ENCODE data around the gene SLC13A4. TPM values are rescaled to one million over a fixed set of nuclear protein-coding genes. Genes with fewer than 3 reads are reported as not detected.
A peak's percentile ranks its signal among the peaks of the same experiment; 100 is the strongest.

SLC13A4 gene
- total and polyA plus RNA-seq, 2 donors (not counting 3 experiments of a cell fraction or from before 2014, with no cell fraction given): not detected

GRCh38 chr7:135673360-135673706 is 54.7 kb downstream of the SLC13A4 start:
- Histone ChIP-seq H3K9me3 (replicated peaks; ENCODE audit: control insufficient read depth, insufficient read depth, low read length) (no peaks in the 10 kb centered on the region), H3K36me3 (ENCODE audit: control insufficient read depth in 2 of 2, extremely low read depth in 1 of 2, insufficient read depth in 2 of 2, low read length in 2 of 2) (peaks cover 0 to 10% of the 10 kb centered on the region in 2 experiments), H3K27me3 (ENCODE audit: control insufficient read depth in 2 of 2, insufficient read depth in 2 of 2, low read length in 2 of 2) (no peaks in the 10 kb centered on the region), H3K4me3 (replicated peaks in 1 of 3; ENCODE audit: insufficient read depth in 1 of 3, low read depth in 1 of 3, low read length in 3 of 3) (no peak overlapping the region), H3K9ac (replicated peaks; ENCODE audit: extremely low read depth, insufficient read depth, low read length) (peak overlapping the region; percentile 36), H3K79me2 (ENCODE audit: control insufficient read depth, insufficient read depth, low read length) (peaks cover 26% of the 10 kb centered on the region), H3K9me1 (replicated peaks; ENCODE audit: control insufficient read depth, extremely low read depth, insufficient read depth, low read length) (no peaks in the 10 kb centered on the region), H3K27ac (ENCODE audit: insufficient read depth, low read depth, low read length) (peak overlapping the region; percentile 84), H3K4me1 (ENCODE audit: control insufficient read depth, extremely low read depth, insufficient read depth, low read length) (peaks cover 24% of the 10 kb centered on the region), H4K20me1 (replicated peaks; ENCODE audit: control insufficient read depth, extremely low read depth, insufficient read depth, low read length) (no peaks in the 10 kb centered on the region), H3K4me2 (ENCODE audit: insufficient read depth, low read length) (peak overlapping the region; percentile 57), H2AFZ (ENCODE audit: low read depth, low read length) (no peak overlapping the region)
- CTCF ChIA-PET: interaction anchor here (0.7 to 5.1 kb wide), 40 partner anchors 10 to 1953 kb away, joined by 3 to 76 read pairs (median 6); partner anchors contain the start of genes MTPN and STMP1
- no TSS peak for BruUV-seq (replicated peaks)
- DNase-seq (ENCODE audit: low read depth, low spot score) (peak; percentile 64), FAIRE-seq (no peak)
- POLR2A ChIA-PET: no interaction called here
- dilution Hi-C loops (cut with MboI; ENCODE audit: extremely low pct_ligation_motif_present, low sequenced_read_pairs): no loop called here
- intact Hi-C loops (cut with micrococcal nuclease): loop anchor here (1.0 to 5.0 kb wide), 6 partner anchors 11 to 336 kb away; partner anchors contain the start of gene STMP1
- TF ChIP-seq POLR2AphosphoS5 (IDR thresholded peaks at IDR 0.05; ENCODE audit: insufficient read depth, low read depth, low read length): no peak
- TF ChIP-seq FOS (IDR thresholded peaks at IDR 0.05; ENCODE audit: borderline replicate concordance, insufficient read depth, low read length): peak; percentile 15

- Histone ChIP-seq H3K4me2 (ENCODE audit: insufficient read depth, low read length) (peak overlapping the region; percentile 57), H3K9ac (replicated peaks; ENCODE audit: extremely low read depth, insufficient read depth, low read length) (peak overlapping the region; percentile 36), H3K9me3 (replicated peaks; ENCODE audit: control insufficient read depth, insufficient read depth, low read length) (no peaks in the 10 kb centered on the region), H3K27me3 (ENCODE audit: control insufficient read depth in 2 of 2, insufficient read depth in 2 of 2, low read length in 2 of 2) (no peaks in the 10 kb centered on the region), H4K20me1 (replicated peaks; ENCODE audit: control insufficient read depth, extremely low read depth, insufficient read depth, low read length) (no peaks in the 10 kb centered on the region), H3K27ac (ENCODE audit: insufficient read depth, low read depth, low read length) (peak overlapping the region; percentile 84), H2AFZ (ENCODE audit: low read depth, low read length) (peak overlapping the region; percentile 14), H3K36me3 (ENCODE audit: control insufficient read depth in 2 of 2, extremely low read depth in 1 of 2, insufficient read depth in 2 of 2, low read length in 2 of 2) (peaks cover 0 to 10% of the 10 kb centered on the region in 2 experiments), H3K4me1 (ENCODE audit: control insufficient read depth, extremely low read depth, insufficient read depth, low read length) (peaks cover 24% of the 10 kb centered on the region), H3K4me3 (replicated peaks in 1 of 3; ENCODE audit: insufficient read depth in 1 of 3, low read depth in 1 of 3, low read length in 3 of 3) (no peak overlapping the region), H3K9me1 (replicated peaks; ENCODE audit: control insufficient read depth, extremely low read depth, insufficient read depth, low read length) (no peaks in the 10 kb centered on the region), H3K79me2 (ENCODE audit: control insufficient read depth, insufficient read depth, low read length) (peaks cover 32% of the 10 kb centered on the region)
- CTCF ChIA-PET: interaction anchor here (0.7 to 5.1 kb wide), 41 partner anchors 10 to 1954 kb away, joined by 3 to 76 read pairs (median 6); partner anchors contain the start of genes MTPN and STMP1
- TF ChIP-seq JUN (IDR thresholded peaks at IDR 0.05; ENCODE audit: borderline replicate concordance, insufficient read depth, insufficient read length, low read depth): no peak
- TF ChIP-seq CTCF (IDR thresholded peaks at IDR 0.05; ENCODE audit: extremely low read depth in 1 of 2, insufficient read depth in 1 of 2, low read depth in 1 of 2, low read length in 2 of 2): peak; percentile 70 to 75
- no peak for TF ChIP-seq EZH2 (IDR thresholded peaks at IDR 0.05; ENCODE audit: borderline replicate concordance, low read depth, low read length, severe bottlenecking)
- no peak for TF ChIP-seq GATA2 (IDR thresholded peaks at IDR 0.05; ENCODE audit: insufficient read depth, insufficient read length, low read depth, low read length)
- TF ChIP-seq POLR2A (IDR thresholded peaks at IDR 0.05; ENCODE audit: low read depth, low read length): no peak
- no peak for TF ChIP-seq FOS (IDR thresholded peaks at IDR 0.05; ENCODE audit: borderline replicate concordance, insufficient read depth, low read length)
- no peak for TF ChIP-seq POLR2AphosphoS5 (IDR thresholded peaks at IDR 0.05; ENCODE audit: insufficient read depth, low read depth, low read length)
- no peak for TF ChIP-seq MYC (IDR thresholded peaks at IDR 0.05; ENCODE audit: low read depth, low read length)
- no TSS peak for BruUV-seq (replicated peaks)
- intact Hi-C loops (cut with micrococcal nuclease): loop anchor here (1.0 to 5.0 kb wide), 8 partner anchors 10 to 337 kb away; partner anchors contain the start of gene STMP1
- DNase-seq (ENCODE audit: low read depth, low spot score) (peak; percentile 80), FAIRE-seq (peak; percentile 62)
- dilution Hi-C loops (cut with MboI; ENCODE audit: extremely low pct_ligation_motif_present, low sequenced_read_pairs): no loop called here
- POLR2A ChIA-PET: no interaction called here
These were observed 55.2 kb downstream of the SLC13A4 start for GRCh38 chr7:135672560-135673359.
